ENCODE results near the gene SLF1.

The SLF1 gene

GRCh38 chr5:94660506-94660905 lies 42.0 kb downstream of the SLF1 start:
- H3K9me3 ChIP-seq (ENCODE audit: control insufficient read depth, insufficient read depth, low read length), result no peaks in the 10 kb centered on the region
- no peak overlapping the region for H3K4me3 ChIP-seq (ENCODE audit: low read length)
- WGBS (ENCODE audit: insufficient coverage, insufficient read length), result no CpG with 5 or more reads among the region's 8 CpGs
- no peak for DNase-seq (ENCODE audit: low read depth, low spot score)
- H3K36me3 ChIP-seq (ENCODE audit: control insufficient read depth, insufficient read depth, low read length), result no peaks in the 10 kb centered on the region; the same call in 1 of the 2 replicates
- no peak overlapping the region for H3K27ac ChIP-seq (ENCODE audit: low read length)
- H3K27me3 ChIP-seq (ENCODE audit: control insufficient read depth, insufficient read depth, low read length), result no peaks in the 10 kb centered on the region
- no peaks in the 10 kb centered on the region for H3K4me1 ChIP-seq (ENCODE audit: control insufficient read depth, insufficient read depth, low read length)

GRCh38 chr5:94661086-94661485 lies 42.6 kb downstream of the SLF1 start:
- Histone ChIP-seq H3K36me3 (ENCODE audit: control insufficient read depth, insufficient read depth, low read length) (no peaks in the 10 kb centered on the region; the same call in 1 of the 2 replicates), H3K4me3 (ENCODE audit: low read length) (no peak overlapping the region), H3K9me3 (ENCODE audit: control insufficient read depth, insufficient read depth, low read length) (no peaks in the 10 kb centered on the region), H3K27ac (ENCODE audit: low read length) (no peak overlapping the region), H3K4me1 (ENCODE audit: control insufficient read depth, insufficient read depth, low read length) (no peaks in the 10 kb centered on the region), H3K27me3 (ENCODE audit: control insufficient read depth, insufficient read depth, low read length) (no peaks in the 10 kb centered on the region)
- DNase-seq (ENCODE audit: low read depth, low spot score), result no peak
- WGBS (ENCODE audit: insufficient coverage, insufficient read length), result no CpG with 5 or more reads among the region's 3 CpGs

GRCh38 chr5:94667937-94668336 lies 49.5 kb downstream of the SLF1 start:
- no CpG with 5 or more reads among the region's 3 CpGs for WGBS (ENCODE audit: insufficient coverage, insufficient read length)
- DNase-seq (ENCODE audit: low read depth, low spot score), result no peak
- H3K9me3 ChIP-seq (ENCODE audit: control insufficient read depth, insufficient read depth, low read length), result no peaks in the 10 kb centered on the region
- no peaks in the 10 kb centered on the region for H3K27me3 ChIP-seq (ENCODE audit: control insufficient read depth, insufficient read depth, low read length)
- H3K4me3 ChIP-seq (ENCODE audit: low read length), result no peak overlapping the region
- H3K36me3 ChIP-seq (ENCODE audit: control insufficient read depth, insufficient read depth, low read length), result no peaks in the 10 kb centered on the region
- no peaks in the 10 kb centered on the region for H3K4me1 ChIP-seq (ENCODE audit: control insufficient read depth, insufficient read depth, low read length)
- H3K27ac ChIP-seq (ENCODE audit: low read length), result no peak overlapping the region

- Histone ChIP-seq H3K36me3 (ENCODE audit: control insufficient read depth, insufficient read depth, low read length) (no peaks in the 10 kb centered on the region), H3K27me3 (ENCODE audit: control insufficient read depth, insufficient read depth, low read length) (no peaks in the 10 kb centered on the region), H3K27ac (ENCODE audit: low read length) (no peak overlapping the region), H3K9me3 (ENCODE audit: control insufficient read depth, insufficient read depth, low read length) (no peaks in the 10 kb centered on the region), H3K4me1 (ENCODE audit: control insufficient read depth, insufficient read depth, low read length) (no peaks in the 10 kb centered on the region), H3K4me3 (ENCODE audit: low read length) (no peak overlapping the region)
- WGBS (ENCODE audit: insufficient coverage, insufficient read length), result no CpG with 5 or more reads among the region's 1 CpG
- DNase-seq (ENCODE audit: low read depth, low spot score), result no peak
Observed at GRCh38 chr5:94670726-94671125, 52.3 kb downstream of the SLF1 start.

GRCh38 chr5:94672746-94673145 lies 54.3 kb downstream of the SLF1 start:
- WGBS (ENCODE audit: insufficient coverage, insufficient read length), result no CpG with 5 or more reads among the region's 1 CpG
- DNase-seq (ENCODE audit: low read depth, low spot score), result no peak

GRCh38 chr5:94674490-94675382 lies 56.3 kb downstream of the SLF1 start:
- Histone ChIP-seq H3K27ac (ENCODE audit: low read length) (no peak overlapping the region), H3K36me3 (ENCODE audit: control insufficient read depth, insufficient read depth, low read length) (no peaks in the 10 kb centered on the region), H3K4me3 (ENCODE audit: low read length) (no peak overlapping the region), H3K27me3 (ENCODE audit: control insufficient read depth, insufficient read depth, low read length) (no peaks in the 10 kb centered on the region), H3K9me3 (ENCODE audit: control insufficient read depth, insufficient read depth, low read length) (no peaks in the 10 kb centered on the region), H3K4me1 (ENCODE audit: control insufficient read depth, insufficient read depth, low read length) (no peaks in the 10 kb centered on the region)
- WGBS (ENCODE audit: insufficient coverage, insufficient read length), result no CpG with 5 or more reads among the region's 1 CpG
- no peak for DNase-seq (ENCODE audit: low read depth, low spot score)

More at GRCh38 chr5:94672746-94673145, 54.3 kb downstream of the SLF1 start:
- no peaks in the 10 kb centered on the region for H3K36me3 ChIP-seq (ENCODE audit: control insufficient read depth, insufficient read depth, low read length)
- no peak overlapping the region for H3K4me3 ChIP-seq (ENCODE audit: low read length)
- H3K9me3 ChIP-seq (ENCODE audit: control insufficient read depth, insufficient read depth, low read length), result no peaks in the 10 kb centered on the region
- no peaks in the 10 kb centered on the region for H3K4me1 ChIP-seq (ENCODE audit: control insufficient read depth, insufficient read depth, low read length)
- no peaks in the 10 kb centered on the region for H3K27me3 ChIP-seq (ENCODE audit: control insufficient read depth, insufficient read depth, low read length)
- H3K27ac ChIP-seq (ENCODE audit: low read length), result no peak overlapping the region

- no peaks in the 10 kb centered on the region for H3K4me1 ChIP-seq (ENCODE audit: control insufficient read depth, insufficient read depth, low read length)
- H3K27me3 ChIP-seq (ENCODE audit: control insufficient read depth, insufficient read depth, low read length), result no peaks in the 10 kb centered on the region
- no peaks in the 10 kb centered on the region for H3K36me3 ChIP-seq (ENCODE audit: control insufficient read depth, insufficient read depth, low read length)
- DNase-seq (ENCODE audit: low read depth, low spot score), result no peak
- no peaks in the 10 kb centered on the region for H3K9me3 ChIP-seq (ENCODE audit: control insufficient read depth, insufficient read depth, low read length)
- WGBS (ENCODE audit: insufficient coverage, insufficient read length), result no CpG with 5 or more reads among the region's 4 CpGs
- no peak overlapping the region for H3K4me3 ChIP-seq (ENCODE audit: low read length)
- H3K27ac ChIP-seq (ENCODE audit: low read length), result no peak overlapping the region
Observed at GRCh38 chr5:94675965-94676618, 57.6 kb downstream of the SLF1 start.

- no peaks in the 10 kb centered on the region for H3K9me3 ChIP-seq (ENCODE audit: control insufficient read depth, insufficient read depth, low read length)
- WGBS (ENCODE audit: insufficient coverage, insufficient read length), result 100% methylated on average over 1 of the region's 5 CpGs
- H3K4me3 ChIP-seq (ENCODE audit: low read length), result no peak overlapping the region
- no peak for DNase-seq (ENCODE audit: low read depth, low spot score)
- H3K36me3 ChIP-seq (ENCODE audit: control insufficient read depth, insufficient read depth, low read length), result no peaks in the 10 kb centered on the region
- no peaks in the 10 kb centered on the region for H3K27me3 ChIP-seq (ENCODE audit: control insufficient read depth, insufficient read depth, low read length)
- H3K4me1 ChIP-seq (ENCODE audit: control insufficient read depth, insufficient read depth, low read length), result no peaks in the 10 kb centered on the region
- H3K27ac ChIP-seq (ENCODE audit: low read length), result no peak overlapping the region
Observed at GRCh38 chr5:94682814-94683520, 64.5 kb downstream of the SLF1 start.

GRCh38 chr5:94689908-94690307 lies 71.4 kb downstream of the SLF1 start:
- Histone ChIP-seq H3K27me3 (ENCODE audit: control insufficient read depth, insufficient read depth, low read length) (no peaks in the 10 kb centered on the region), H3K4me3 (ENCODE audit: low read length) (no peak overlapping the region), H3K27ac (ENCODE audit: low read length) (no peak overlapping the region), H3K4me1 (ENCODE audit: control insufficient read depth, insufficient read depth, low read length) (no peaks in the 10 kb centered on the region), H3K36me3 (ENCODE audit: control insufficient read depth, insufficient read depth, low read length) (no peaks in the 10 kb centered on the region), H3K9me3 (ENCODE audit: control insufficient read depth, insufficient read depth, low read length) (no peaks in the 10 kb centered on the region)
- DNase-seq (ENCODE audit: low read depth, low spot score), result no peak

- Histone ChIP-seq H3K4me3 (ENCODE audit: low read length) (no peak overlapping the region), H3K27ac (ENCODE audit: low read length) (no peak overlapping the region), H3K36me3 (ENCODE audit: control insufficient read depth, insufficient read depth, low read length) (no peaks in the 10 kb centered on the region), H3K4me1 (ENCODE audit: control insufficient read depth, insufficient read depth, low read length) (no peaks in the 10 kb centered on the region), H3K9me3 (ENCODE audit: control insufficient read depth, insufficient read depth, low read length) (no peaks in the 10 kb centered on the region), H3K27me3 (ENCODE audit: control insufficient read depth, insufficient read depth, low read length) (no peaks in the 10 kb centered on the region)
- no CpG with 5 or more reads among the region's 2 CpGs for WGBS (ENCODE audit: insufficient coverage, insufficient read length)
- no peak for DNase-seq (ENCODE audit: low read depth, low spot score)
Observed at GRCh38 chr5:94690778-94691177, 72.3 kb downstream of the SLF1 start.
